ENCODE results near the gene ZBTB16.
A peak's percentile ranks its signal among the peaks of the same experiment; 100 is the strongest.

ZBTB16 gene

GRCh38 chr11:114106986-114107385 is 47.5 kb downstream of the ZBTB16 start:
- no peak for DNase-seq (ENCODE audit: low spot score)
- no peak overlapping the region for H4K8ac ChIP-seq (ENCODE audit: low read depth, low read length)
- no peak overlapping the region for H3K14ac ChIP-seq (ENCODE audit: low read length)
- H2AFZ ChIP-seq (ENCODE audit: low read length) = no peak overlapping the region
- no peak overlapping the region for H3K23ac ChIP-seq (ENCODE audit: low read depth, low read length, poor library complexity)
- H2BK5ac ChIP-seq (ENCODE audit: low read length) = no peak overlapping the region
- H3K9me3 ChIP-seq (replicated peaks in 1 of 2; ENCODE audit: control insufficient read depth in 2 of 2, insufficient read depth in 1 of 2, low read depth in 1 of 2, low read length in 2 of 2) = peaks cover 0 to 6% of the 10 kb centered on the region in 2 donors
- no peak overlapping the region for H3K18ac ChIP-seq (ENCODE audit: low read length)
- H2BK12ac ChIP-seq (ENCODE audit: low read length) = no peak overlapping the region
- H3K4ac ChIP-seq (ENCODE audit: low read length) = no peak overlapping the region
- H2BK15ac ChIP-seq (ENCODE audit: low read length) = no peak overlapping the region
- H3K4me2 ChIP-seq (ENCODE audit: insufficient read depth, low read length, poor library complexity, severe bottlenecking) = no peak overlapping the region
- no peak overlapping the region for H2AK5ac ChIP-seq (ENCODE audit: low read depth, low read length)
- H3K4me1 ChIP-seq (ENCODE audit: control insufficient read depth in 2 of 2, insufficient read depth in 1 of 2, low read depth in 1 of 2, low read length in 2 of 2) = peaks cover 16 to 36% of the 10 kb centered on the region in 2 donors
- H3K36me3 ChIP-seq (replicated peaks in 1 of 2; ENCODE audit: control insufficient read depth in 2 of 2, insufficient read depth in 2 of 2, low read length in 2 of 2) = peaks cover 2 to 19% of the 10 kb centered on the region in 2 donors
- H4K91ac ChIP-seq (ENCODE audit: low read depth, low read length, poor library complexity) = no peak overlapping the region
- H3K9ac ChIP-seq (ENCODE audit: low read depth, low read length, poor library complexity) = no peak overlapping the region
- H3K79me1 ChIP-seq (ENCODE audit: low read depth, low read length) = peaks cover 7% of the 10 kb centered on the region
- H3K4me3 ChIP-seq (ENCODE audit: low read length in 2 of 2) = no peak overlapping the region
- WGBS, 2 donors (ENCODE audit: extremely low coverage in 2 of 2, insufficient read length in 2 of 2, insufficient replicate concordance in 1 of 2) = no CpG with 5 or more reads among the region's 6 CpGs
- H3K27ac ChIP-seq (replicated peaks; ENCODE audit: low read length) = no peak overlapping the region
- no peaks in the 10 kb centered on the region for H3K27me3 ChIP-seq (ENCODE audit: control insufficient read depth in 3 of 3, insufficient read depth in 3 of 3, low read depth in 1 of 3, low read length in 3 of 3)
- no peak overlapping the region for H2BK120ac ChIP-seq (ENCODE audit: low read depth, low read length)

DNA sequence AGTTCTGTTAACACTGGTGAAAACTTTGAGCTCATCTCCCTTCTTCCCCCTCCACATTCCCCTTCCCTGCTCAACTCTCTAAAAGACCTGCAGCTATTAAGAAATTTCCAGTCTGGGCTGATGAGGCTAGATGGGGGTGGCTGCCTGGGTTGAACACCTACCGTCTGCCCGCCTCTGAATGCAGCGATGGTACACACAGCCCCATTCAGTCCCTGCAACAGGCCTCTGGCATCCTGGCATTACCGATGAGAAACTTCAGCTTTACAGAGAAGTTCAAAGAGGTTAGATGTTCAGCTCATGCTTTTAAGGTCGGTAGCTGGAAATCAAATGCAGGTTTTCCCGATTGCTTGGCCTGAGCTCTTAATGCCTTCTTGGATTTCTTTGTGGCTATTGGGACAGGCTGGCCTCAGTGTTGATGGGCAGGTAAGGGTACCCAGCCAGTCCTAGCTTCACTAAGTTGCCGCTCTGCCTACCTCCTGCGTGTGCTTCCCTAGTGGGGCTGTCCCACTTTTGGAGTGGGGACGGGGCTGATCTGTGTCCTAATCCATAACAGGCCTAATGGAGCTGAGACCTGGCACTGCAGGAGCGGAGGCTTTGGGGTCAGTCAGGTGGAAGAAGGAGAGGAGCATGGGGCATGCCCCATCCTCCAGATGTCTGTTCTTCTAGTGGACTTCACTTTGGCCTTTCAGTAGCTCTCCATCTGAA is 49.1 kb downstream of the ZBTB16 start:
- Histone ChIP-seq H2BK120ac (ENCODE audit: low read depth, low read length) (no peak overlapping the region), H3K36me3 (replicated peaks in 1 of 2; ENCODE audit: control insufficient read depth in 2 of 2, insufficient read depth in 2 of 2, low read length in 2 of 2) (peaks cover 2 to 19% of the 10 kb centered on the region in 2 donors), H4K91ac (ENCODE audit: low read depth, low read length, poor library complexity) (no peak overlapping the region), H3K9me3 (replicated peaks in 1 of 2; ENCODE audit: control insufficient read depth in 2 of 2, insufficient read depth in 1 of 2, low read depth in 1 of 2, low read length in 2 of 2) (peaks cover 0 to 6% of the 10 kb centered on the region in 2 donors), H3K27ac (replicated peaks; ENCODE audit: low read length) (no peak overlapping the region), H3K4me1 (ENCODE audit: control insufficient read depth in 2 of 2, insufficient read depth in 1 of 2, low read depth in 1 of 2, low read length in 2 of 2) (peaks cover 16 to 27% of the 10 kb centered on the region in 2 donors), H3K4me2 (ENCODE audit: insufficient read depth, low read length, poor library complexity, severe bottlenecking) (no peak overlapping the region), H3K79me1 (ENCODE audit: low read depth, low read length) (peaks cover 4% of the 10 kb centered on the region), H2BK15ac (ENCODE audit: low read length) (no peak overlapping the region), H3K4ac (ENCODE audit: low read length) (no peak overlapping the region), H3K4me3 (ENCODE audit: low read length in 2 of 2) (no peak overlapping the region), H2AFZ (ENCODE audit: low read length) (no peak overlapping the region), H3K18ac (ENCODE audit: low read length) (peak overlapping the region; percentile 61), H3K14ac (ENCODE audit: low read length) (no peak overlapping the region), H2AK5ac (ENCODE audit: low read depth, low read length) (no peak overlapping the region), H2BK12ac (ENCODE audit: low read length) (no peak overlapping the region), H4K8ac (ENCODE audit: low read depth, low read length) (no peak overlapping the region), H2BK5ac (ENCODE audit: low read length) (peak overlapping the region; percentile 62), H3K9ac (ENCODE audit: low read depth, low read length, poor library complexity) (no peak overlapping the region), H3K27me3 (ENCODE audit: control insufficient read depth in 3 of 3, insufficient read depth in 3 of 3, low read depth in 1 of 3, low read length in 3 of 3) (no peaks in the 10 kb centered on the region), H3K23ac (ENCODE audit: low read depth, low read length, poor library complexity) (peak overlapping the region; percentile 8)
- DNase-seq (ENCODE audit: low spot score) = no peak
- WGBS, 2 donors (ENCODE audit: extremely low coverage in 2 of 2, insufficient read length in 2 of 2, insufficient replicate concordance in 1 of 2) = no CpG with 5 or more reads among the region's 10 CpGs

DNA sequence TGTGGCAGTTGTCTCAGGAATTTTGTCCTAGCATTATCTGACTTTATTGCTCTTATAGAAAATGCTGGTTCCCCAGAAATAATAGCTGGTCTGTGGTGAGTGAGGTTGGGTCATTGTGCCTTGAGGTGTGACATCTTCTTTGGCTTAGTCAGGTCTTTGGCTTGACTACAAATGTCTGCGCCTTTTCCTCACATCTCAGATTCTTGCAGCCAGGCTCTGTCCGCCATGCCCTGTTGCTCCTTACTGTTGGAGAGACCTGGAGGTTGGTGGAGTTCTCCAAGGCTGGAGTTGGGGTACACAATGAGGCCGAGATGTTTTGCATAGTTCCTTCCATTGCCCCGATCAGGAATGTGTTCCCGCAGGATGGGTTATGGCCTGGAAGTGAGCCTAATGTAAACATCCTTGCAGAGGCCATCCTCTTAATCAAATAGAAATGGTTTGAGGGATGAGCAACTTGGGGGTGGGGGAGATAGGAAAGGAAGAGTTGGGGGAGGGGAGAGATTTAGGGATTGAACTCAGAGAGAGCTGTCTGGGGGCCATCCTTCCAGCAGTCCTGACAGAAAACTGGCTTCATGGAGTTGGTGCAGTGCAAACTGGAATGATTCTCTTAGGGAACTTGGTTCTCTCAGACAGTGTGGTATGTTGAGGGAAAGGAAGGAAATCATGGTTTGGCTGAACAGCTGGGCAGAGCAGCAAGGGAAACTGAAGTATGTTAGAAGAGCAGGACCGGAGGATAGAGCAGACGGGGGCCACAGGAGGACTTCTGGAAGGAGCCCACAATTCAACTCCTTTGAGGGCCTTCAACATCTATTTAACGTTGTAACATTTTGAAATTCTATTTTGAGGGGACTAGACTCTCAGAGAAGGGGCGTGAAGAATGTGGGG is 49.9 kb downstream of the ZBTB16 start:
- no peak overlapping the region for H3K4ac ChIP-seq (ENCODE audit: low read length)
- peaks cover 4% of the 10 kb centered on the region for H3K79me1 ChIP-seq (ENCODE audit: low read depth, low read length)
- no CpG with 5 or more reads among the region's 9 CpGs for WGBS, 2 donors (ENCODE audit: extremely low coverage in 2 of 2, insufficient read length in 2 of 2, insufficient replicate concordance in 1 of 2)
- H3K9ac ChIP-seq (ENCODE audit: low read depth, low read length, poor library complexity) = no peak overlapping the region
- no peak overlapping the region for H3K14ac ChIP-seq (ENCODE audit: low read length)
- no peak overlapping the region for H3K23ac ChIP-seq (ENCODE audit: low read depth, low read length, poor library complexity)
- DNase-seq (ENCODE audit: low spot score) = no peak
- no peak overlapping the region for H3K27ac ChIP-seq (replicated peaks; ENCODE audit: low read length)
- no peaks in the 10 kb centered on the region for H3K27me3 ChIP-seq (ENCODE audit: control insufficient read depth in 3 of 3, insufficient read depth in 3 of 3, low read depth in 1 of 3, low read length in 3 of 3)
- H2AFZ ChIP-seq (ENCODE audit: low read length) = no peak overlapping the region
- peaks cover 0 to 3% of the 10 kb centered on the region in 2 donors for H3K9me3 ChIP-seq (replicated peaks in 1 of 2; ENCODE audit: control insufficient read depth in 2 of 2, insufficient read depth in 1 of 2, low read depth in 1 of 2, low read length in 2 of 2)
- no peak overlapping the region for H2BK12ac ChIP-seq (ENCODE audit: low read length)
- H2BK120ac ChIP-seq (ENCODE audit: low read depth, low read length) = no peak overlapping the region
- peaks cover 16 to 29% of the 10 kb centered on the region in 2 donors for H3K4me1 ChIP-seq (ENCODE audit: control insufficient read depth in 2 of 2, insufficient read depth in 1 of 2, low read depth in 1 of 2, low read length in 2 of 2)
- H3K18ac ChIP-seq (ENCODE audit: low read length) = no peak overlapping the region
- no peak overlapping the region for H2AK5ac ChIP-seq (ENCODE audit: low read depth, low read length)
- H3K4me3 ChIP-seq (ENCODE audit: low read length in 2 of 2) = no peak overlapping the region
- H2BK5ac ChIP-seq (ENCODE audit: low read length) = no peak overlapping the region
- H4K91ac ChIP-seq (ENCODE audit: low read depth, low read length, poor library complexity) = no peak overlapping the region
- no peak overlapping the region for H4K8ac ChIP-seq (ENCODE audit: low read depth, low read length)
- H3K36me3 ChIP-seq (replicated peaks in 1 of 2; ENCODE audit: control insufficient read depth in 2 of 2, insufficient read depth in 2 of 2, low read length in 2 of 2) = peaks cover 2 to 17% of the 10 kb centered on the region in 2 donors
- H3K4me2 ChIP-seq (ENCODE audit: insufficient read depth, low read length, poor library complexity, severe bottlenecking) = no peak overlapping the region
- no peak overlapping the region for H2BK15ac ChIP-seq (ENCODE audit: low read length)

- H2BK15ac ChIP-seq (ENCODE audit: low read length) = no peak overlapping the region
- H3K4me2 ChIP-seq (ENCODE audit: insufficient read depth, low read length, poor library complexity, severe bottlenecking) = no peak overlapping the region
- H2BK5ac ChIP-seq (ENCODE audit: low read length) = no peak overlapping the region
- no peaks in the 10 kb centered on the region for H3K9me3 ChIP-seq (replicated peaks in 1 of 2; ENCODE audit: control insufficient read depth in 2 of 2, insufficient read depth in 1 of 2, low read depth in 1 of 2, low read length in 2 of 2)
- no CpG with 5 or more reads among the region's 6 CpGs for WGBS, 2 donors (ENCODE audit: extremely low coverage in 2 of 2, insufficient read length in 2 of 2, insufficient replicate concordance in 1 of 2)
- H2AK5ac ChIP-seq (ENCODE audit: low read depth, low read length) = no peak overlapping the region
- no peak overlapping the region for H4K8ac ChIP-seq (ENCODE audit: low read depth, low read length)
- no peak overlapping the region for H3K23ac ChIP-seq (ENCODE audit: low read depth, low read length, poor library complexity)
- peaks cover 16 to 32% of the 10 kb centered on the region in 2 donors for H3K4me1 ChIP-seq (ENCODE audit: control insufficient read depth in 2 of 2, insufficient read depth in 1 of 2, low read depth in 1 of 2, low read length in 2 of 2)
- no peak overlapping the region for H4K91ac ChIP-seq (ENCODE audit: low read depth, low read length, poor library complexity)
- H3K9ac ChIP-seq (ENCODE audit: low read depth, low read length, poor library complexity) = no peak overlapping the region
- H2BK120ac ChIP-seq (ENCODE audit: low read depth, low read length) = no peak overlapping the region
- no peak overlapping the region for H3K4ac ChIP-seq (ENCODE audit: low read length)
- H3K4me3 ChIP-seq (ENCODE audit: low read length in 2 of 2) = no peak overlapping the region
- peaks cover 0 to 12% of the 10 kb centered on the region in 2 donors for H3K36me3 ChIP-seq (replicated peaks in 1 of 2; ENCODE audit: control insufficient read depth in 2 of 2, insufficient read depth in 2 of 2, low read length in 2 of 2)
- no peak for DNase-seq (ENCODE audit: low spot score)
- no peak overlapping the region for H3K14ac ChIP-seq (ENCODE audit: low read length)
- no peak overlapping the region for H3K27ac ChIP-seq (replicated peaks; ENCODE audit: low read length)
- H3K79me1 ChIP-seq (ENCODE audit: low read depth, low read length) = peaks cover 4% of the 10 kb centered on the region
- H3K27me3 ChIP-seq (ENCODE audit: control insufficient read depth in 3 of 3, insufficient read depth in 3 of 3, low read depth in 1 of 3, low read length in 3 of 3) = no peaks in the 10 kb centered on the region
- H3K18ac ChIP-seq (ENCODE audit: low read length) = no peak overlapping the region
- H2BK12ac ChIP-seq (ENCODE audit: low read length) = no peak overlapping the region
- no peak overlapping the region for H2AFZ ChIP-seq (ENCODE audit: low read length)
These were observed 50.6 kb downstream of the ZBTB16 start for GRCh38 chr11:114110123-114110522.

Measured in neuronal stem cell (in vitro differentiated cells).